Body of pancreas (tissue), 4 donors: ENCODE measurements around the gene ZNF335.

Experiments
- POLR2A ChIP-seq, 3 donors: fragments of 450-650 bp; IDR thresholded peaks; one replicate each; pipeline ENCODE4 v1.6.1; 2016; ENCODE audit warnings: antibody characterized with exemption in 3 of 3, mild to moderate bottlenecking in 2 of 3
- TF ChIP-seq, protein P1 (sequence below), 7 experiments: fragments of 450-650 bp in 4 of 7; fragments of 200-600 bp in 3 of 7; sonication (generic) in 3 of 7; IDR thresholded peaks; one replicate each; pipeline ENCODE4 v1.5.1; 2016 to 2019; ENCODE audit warnings: antibody characterized with exemption in 7 of 7

- TF ChIP-seq, protein P1, sequence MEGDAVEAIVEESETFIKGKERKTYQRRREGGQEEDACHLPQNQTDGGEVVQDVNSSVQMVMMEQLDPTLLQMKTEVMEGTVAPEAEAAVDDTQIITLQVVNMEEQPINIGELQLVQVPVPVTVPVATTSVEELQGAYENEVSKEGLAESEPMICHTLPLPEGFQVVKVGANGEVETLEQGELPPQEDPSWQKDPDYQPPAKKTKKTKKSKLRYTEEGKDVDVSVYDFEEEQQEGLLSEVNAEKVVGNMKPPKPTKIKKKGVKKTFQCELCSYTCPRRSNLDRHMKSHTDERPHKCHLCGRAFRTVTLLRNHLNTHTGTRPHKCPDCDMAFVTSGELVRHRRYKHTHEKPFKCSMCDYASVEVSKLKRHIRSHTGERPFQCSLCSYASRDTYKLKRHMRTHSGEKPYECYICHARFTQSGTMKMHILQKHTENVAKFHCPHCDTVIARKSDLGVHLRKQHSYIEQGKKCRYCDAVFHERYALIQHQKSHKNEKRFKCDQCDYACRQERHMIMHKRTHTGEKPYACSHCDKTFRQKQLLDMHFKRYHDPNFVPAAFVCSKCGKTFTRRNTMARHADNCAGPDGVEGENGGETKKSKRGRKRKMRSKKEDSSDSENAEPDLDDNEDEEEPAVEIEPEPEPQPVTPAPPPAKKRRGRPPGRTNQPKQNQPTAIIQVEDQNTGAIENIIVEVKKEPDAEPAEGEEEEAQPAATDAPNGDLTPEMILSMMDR (IDR thresholded peaks at IDR 0.05): no peak
- TF ChIP-seq POLR2A (IDR thresholded peaks at IDR 0.05): no peak
These were observed 2.9 kb downstream of the ZNF335 start for GRCh38 chr20:45968801-45969711.
